Measurements from ENCODE around the gene BAZ1A. TPM values are rescaled to one million over a fixed set of nuclear protein-coding genes. Genes with fewer than 3 reads are reported as not detected.

Gene BAZ1A
- total and polyA plus RNA-seq, 2 donors: 14.8 to 38.3 TPM

- no peak overlapping the region for H3K4me3 ChIP-seq (ENCODE audit: low read depth, low read length)
- DNase-seq (ENCODE audit: extremely low spot score): no peak
- no peak overlapping the region for H3K27ac ChIP-seq (ENCODE audit: low read depth)
- H3K36me3 ChIP-seq (ENCODE audit: insufficient read depth): peaks cover 2% of the 10 kb centered on the region
- 94% methylated on average over 1 of the region's 1 CpG for WGBS
- H3K4me1 ChIP-seq (ENCODE audit: insufficient read depth): no peaks in the 10 kb centered on the region
Measured at GRCh38 chr14:34792598-34792997, 82.6 kb downstream of the BAZ1A start.

DNA sequence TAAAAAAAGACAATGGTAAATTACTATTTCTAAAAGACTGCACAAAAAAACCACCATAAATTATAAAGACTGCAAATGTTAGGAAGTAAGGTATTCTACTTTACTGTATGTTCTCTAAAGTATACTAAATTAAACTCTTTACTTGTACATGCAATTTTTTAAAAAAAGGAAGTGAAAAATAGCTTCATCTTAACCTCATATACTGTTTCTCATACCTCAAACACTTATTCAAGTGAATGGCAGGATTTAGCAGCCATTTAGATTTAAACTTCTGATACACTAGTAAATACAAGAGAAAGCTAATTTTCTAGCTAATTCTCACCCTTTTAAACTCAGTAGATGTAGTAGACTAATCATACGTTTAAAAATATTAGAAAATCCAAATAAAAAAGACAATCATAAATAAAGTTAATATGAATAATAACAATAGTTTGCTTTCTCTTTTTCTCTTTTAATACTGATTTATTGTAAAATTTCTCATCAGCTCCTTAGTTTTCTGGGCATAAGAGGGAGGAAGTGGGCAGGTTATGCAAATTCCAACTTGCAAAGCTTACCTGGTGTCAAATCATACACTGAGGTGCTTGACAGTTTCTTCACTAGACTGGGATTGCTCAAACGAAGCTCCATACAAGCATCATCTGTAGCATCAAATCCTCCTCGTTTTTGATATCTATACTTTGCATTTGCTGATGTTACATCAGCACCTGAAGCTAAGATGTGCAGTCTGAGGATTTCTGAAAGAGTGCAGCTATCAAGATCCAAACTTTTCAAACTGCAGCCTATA, 89.7 kb downstream of the BAZ1A start:
- 75% methylated on average over 3 of the region's 3 CpGs for WGBS
- Histone ChIP-seq H3K36me3 (ENCODE audit: insufficient read depth) (peaks cover 7% of the 10 kb centered on the region), H3K27ac (ENCODE audit: low read depth) (no peak overlapping the region), H3K4me3 (ENCODE audit: low read depth, low read length) (no peak overlapping the region), H3K4me1 (ENCODE audit: insufficient read depth) (no peaks in the 10 kb centered on the region)
- DNase-seq (ENCODE audit: extremely low spot score): no peak

DNA sequence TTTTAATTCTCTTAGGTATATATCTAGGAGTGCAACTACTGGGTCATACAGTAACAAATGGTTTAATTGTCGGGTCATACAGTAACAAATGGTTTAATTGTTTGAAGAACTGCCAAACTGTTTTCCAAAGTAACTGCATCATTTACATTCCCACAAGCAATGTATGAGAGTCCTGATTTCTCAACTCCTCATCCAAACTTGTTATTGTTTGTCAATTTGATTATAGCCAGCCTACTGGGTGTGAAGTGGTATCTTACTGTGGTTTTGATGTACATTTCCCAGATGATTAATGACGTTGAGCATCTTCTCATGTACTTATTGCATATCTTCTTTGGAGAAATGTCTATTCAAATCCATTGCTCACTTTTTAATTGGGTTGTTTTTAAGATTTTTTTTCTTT, 93.1 kb downstream of the BAZ1A start:
- 93% methylated on average over 2 of the region's 2 CpGs for WGBS
- H3K27ac ChIP-seq (ENCODE audit: low read depth): no peak overlapping the region
- H3K36me3 ChIP-seq (ENCODE audit: insufficient read depth): peaks cover 7% of the 10 kb centered on the region
- no peak overlapping the region for H3K4me3 ChIP-seq (ENCODE audit: low read depth, low read length)
- DNase-seq (ENCODE audit: extremely low spot score): no peak
- no peaks in the 10 kb centered on the region for H3K4me1 ChIP-seq (ENCODE audit: insufficient read depth)

DNA sequence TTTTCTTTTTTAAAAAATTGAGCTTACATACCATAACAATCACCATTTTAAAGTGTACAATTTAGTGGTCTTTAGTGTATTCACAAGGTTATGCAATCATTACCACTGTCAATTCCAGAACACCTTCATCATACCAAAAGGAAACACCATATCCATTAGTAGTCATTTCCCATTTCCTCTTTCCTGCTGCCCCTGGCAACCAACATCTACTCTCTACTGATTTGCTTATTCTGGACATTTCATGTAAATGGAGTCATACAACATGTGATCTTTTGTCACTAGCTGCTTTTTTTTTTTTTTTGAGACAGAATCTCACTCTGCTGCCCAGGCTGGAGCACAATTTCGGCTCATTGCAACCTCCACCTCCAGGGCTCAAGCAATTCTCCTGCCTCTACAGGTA, 93.9 kb downstream of the BAZ1A start:
- WGBS: 95% methylated on average over 1 of the region's 1 CpG
- DNase-seq (ENCODE audit: extremely low spot score): no peak
- peaks cover 7% of the 10 kb centered on the region for H3K36me3 ChIP-seq (ENCODE audit: insufficient read depth)
- H3K27ac ChIP-seq (ENCODE audit: low read depth): no peak overlapping the region
- no peaks in the 10 kb centered on the region for H3K4me1 ChIP-seq (ENCODE audit: insufficient read depth)
- H3K4me3 ChIP-seq (ENCODE audit: low read depth, low read length): no peak overlapping the region

- Histone ChIP-seq H3K4me1 (ENCODE audit: insufficient read depth) (no peaks in the 10 kb centered on the region), H3K36me3 (ENCODE audit: insufficient read depth) (peaks cover 7% of the 10 kb centered on the region), H3K27ac (ENCODE audit: low read depth) (no peak overlapping the region), H3K4me3 (ENCODE audit: low read depth, low read length) (no peak overlapping the region)
- DNase-seq (ENCODE audit: extremely low spot score): no peak
Measured at GRCh38 chr14:34780646-34781045, 94.5 kb downstream of the BAZ1A start.

DNA sequence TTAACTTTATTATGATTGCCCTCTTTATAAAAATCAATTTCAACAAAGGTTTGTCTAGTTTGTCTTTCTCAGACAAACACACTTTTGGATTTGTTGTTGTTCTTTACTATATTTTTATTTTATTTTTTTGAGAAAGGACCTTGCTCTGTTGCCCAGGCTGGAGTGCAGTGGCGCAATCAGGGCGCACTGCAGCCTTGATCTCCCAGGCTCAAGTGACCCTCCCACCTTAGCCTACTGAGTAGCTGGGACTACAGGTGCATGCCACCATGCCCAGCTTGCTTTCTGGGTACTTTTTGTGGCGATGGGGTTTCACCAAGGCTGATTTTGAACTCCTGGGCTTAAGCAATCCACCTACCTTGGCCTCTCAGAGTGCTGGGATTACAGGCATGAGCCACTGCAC, 96.4 kb downstream of the BAZ1A start:
- WGBS: 96% methylated on average over 3 of the region's 3 CpGs
- Histone ChIP-seq H3K4me3 (ENCODE audit: low read depth, low read length) (no peak overlapping the region), H3K36me3 (ENCODE audit: insufficient read depth) (peaks cover 4% of the 10 kb centered on the region), H3K4me1 (ENCODE audit: insufficient read depth) (no peaks in the 10 kb centered on the region), H3K27ac (ENCODE audit: low read depth) (no peak overlapping the region)
- no peak for DNase-seq (ENCODE audit: extremely low spot score)

- no peak overlapping the region for H3K4me3 ChIP-seq (ENCODE audit: low read depth, low read length)
- no peaks in the 10 kb centered on the region for H3K36me3 ChIP-seq (ENCODE audit: insufficient read depth)
- WGBS: 92% methylated on average over 1 of the region's 1 CpG
- DNase-seq (ENCODE audit: extremely low spot score): no peak
- H3K27ac ChIP-seq (ENCODE audit: low read depth): no peak overlapping the region
- H3K4me1 ChIP-seq (ENCODE audit: insufficient read depth): no peaks in the 10 kb centered on the region
Measured at GRCh38 chr14:34776611-34777010, 98.5 kb downstream of the BAZ1A start.

GRCh38 chr14:34775922-34776321, 99.2 kb downstream of the BAZ1A start:
- Histone ChIP-seq H3K27ac (ENCODE audit: low read depth) (no peak overlapping the region), H3K36me3 (ENCODE audit: insufficient read depth) (no peaks in the 10 kb centered on the region), H3K4me1 (ENCODE audit: insufficient read depth) (no peaks in the 10 kb centered on the region), H3K4me3 (ENCODE audit: low read depth, low read length) (no peak overlapping the region)
- no peak for DNase-seq (ENCODE audit: extremely low spot score)
- 95% methylated on average over 4 of the region's 4 CpGs for WGBS

GRCh38 chr14:34775342-34775741, 99.8 kb downstream of the BAZ1A start:
- H3K36me3 ChIP-seq (ENCODE audit: insufficient read depth): no peaks in the 10 kb centered on the region

DNA sequence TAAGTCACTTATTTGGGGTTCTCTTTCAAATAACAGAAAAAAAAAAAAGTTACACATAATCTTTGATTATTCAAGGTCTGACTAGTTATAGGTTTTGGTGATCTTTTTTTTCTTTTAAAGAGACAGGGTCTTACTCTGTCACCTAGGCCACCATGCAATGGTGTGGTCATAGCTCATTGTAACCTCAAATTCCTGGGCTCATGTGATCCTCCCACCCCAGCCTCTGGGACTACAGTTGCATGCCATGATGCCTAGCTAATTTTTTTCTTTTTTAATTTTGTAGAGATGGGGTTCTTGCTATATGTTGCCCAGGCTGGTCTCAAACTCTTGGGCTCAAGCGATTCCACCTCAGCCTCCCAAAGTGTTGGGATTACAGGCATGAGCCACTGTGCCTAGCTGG, 104.3 kb downstream of the BAZ1A start:
- H3K36me3 ChIP-seq (ENCODE audit: insufficient read depth): no peaks in the 10 kb centered on the region
- 95% methylated on average over 1 of the region's 1 CpG for WGBS
- no peak for DNase-seq (ENCODE audit: extremely low spot score)
- no peak overlapping the region for H3K27ac ChIP-seq (ENCODE audit: low read depth)
- H3K4me1 ChIP-seq (ENCODE audit: insufficient read depth): no peaks in the 10 kb centered on the region
- no peak overlapping the region for H3K4me3 ChIP-seq (ENCODE audit: low read depth, low read length)

More at GRCh38 chr14:34775342-34775741, 99.8 kb downstream of the BAZ1A start:
- Histone ChIP-seq H3K4me1 (ENCODE audit: insufficient read depth) (no peaks in the 10 kb centered on the region), H3K27ac (ENCODE audit: low read depth) (no peak overlapping the region), H3K4me3 (ENCODE audit: low read depth, low read length) (no peak overlapping the region)
- WGBS: 93% methylated on average over 2 of the region's 2 CpGs
- DNase-seq (ENCODE audit: extremely low spot score): no peak

GRCh38 chr14:34766606-34767005, 108.6 kb downstream of the BAZ1A start:
- H3K4me3 ChIP-seq (ENCODE audit: low read depth, low read length): no peak overlapping the region
- 78% methylated on average over 2 of the region's 2 CpGs for WGBS
- H3K36me3 ChIP-seq (ENCODE audit: insufficient read depth): no peaks in the 10 kb centered on the region
- H3K4me1 ChIP-seq (ENCODE audit: insufficient read depth): no peaks in the 10 kb centered on the region
- H3K27ac ChIP-seq (ENCODE audit: low read depth): no peak overlapping the region
- no peak for DNase-seq (ENCODE audit: extremely low spot score)

DNA sequence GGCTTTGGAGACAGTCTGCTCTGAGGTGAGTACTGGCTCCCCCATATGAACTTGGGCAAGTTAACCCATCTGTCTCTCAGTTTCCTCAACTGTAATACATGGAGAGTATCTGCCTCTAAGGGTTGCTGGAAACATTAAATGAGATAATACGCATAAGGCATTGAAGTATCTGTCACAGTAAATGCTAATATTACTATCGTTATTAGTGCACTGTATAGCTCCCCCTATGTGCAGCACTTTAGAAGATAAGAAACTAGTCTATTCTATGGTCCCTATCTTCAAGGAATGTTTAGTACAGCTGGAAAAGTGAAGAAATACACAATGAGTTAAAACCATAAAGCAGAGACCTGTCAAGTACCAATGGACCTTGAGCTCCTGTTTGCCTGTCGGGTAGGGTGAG, 109.1 kb downstream of the BAZ1A start:
- H3K4me3 ChIP-seq (ENCODE audit: low read depth, low read length): no peak overlapping the region
- H3K36me3 ChIP-seq (ENCODE audit: insufficient read depth): peaks cover 2% of the 10 kb centered on the region
- H3K4me1 ChIP-seq (ENCODE audit: insufficient read depth): no peaks in the 10 kb centered on the region
- no peak overlapping the region for H3K27ac ChIP-seq (ENCODE audit: low read depth)
- 95% methylated on average over 3 of the region's 3 CpGs for WGBS
- no peak for DNase-seq (ENCODE audit: extremely low spot score)

DNA sequence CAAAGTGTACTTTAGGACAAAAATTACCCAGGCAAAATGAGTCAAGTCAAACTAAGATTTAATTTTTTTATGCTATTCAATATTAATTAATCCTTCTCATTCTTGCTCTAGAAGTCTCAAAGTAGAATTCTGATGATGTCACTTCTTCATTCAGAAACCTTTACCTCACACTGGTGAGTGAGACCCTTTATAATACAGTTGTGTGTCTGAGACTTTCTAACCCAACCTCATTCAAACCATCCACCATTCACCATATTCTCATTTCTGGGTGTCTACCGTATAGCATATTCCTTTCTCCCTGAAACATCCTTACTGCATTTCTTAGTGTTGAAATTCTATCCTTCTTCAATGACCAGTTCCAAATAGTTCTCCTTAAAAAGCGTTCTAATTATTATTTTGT, 119.9 kb downstream of the BAZ1A start:
- WGBS: 96% methylated on average over 2 of the region's 2 CpGs
- Histone ChIP-seq H3K4me3 (ENCODE audit: low read depth, low read length) (no peak overlapping the region), H3K27ac (ENCODE audit: low read depth) (no peak overlapping the region), H3K4me1 (ENCODE audit: insufficient read depth) (no peaks in the 10 kb centered on the region), H3K36me3 (ENCODE audit: insufficient read depth) (peaks cover 3% of the 10 kb centered on the region)
- DNase-seq (ENCODE audit: extremely low spot score): no peak

DNA sequence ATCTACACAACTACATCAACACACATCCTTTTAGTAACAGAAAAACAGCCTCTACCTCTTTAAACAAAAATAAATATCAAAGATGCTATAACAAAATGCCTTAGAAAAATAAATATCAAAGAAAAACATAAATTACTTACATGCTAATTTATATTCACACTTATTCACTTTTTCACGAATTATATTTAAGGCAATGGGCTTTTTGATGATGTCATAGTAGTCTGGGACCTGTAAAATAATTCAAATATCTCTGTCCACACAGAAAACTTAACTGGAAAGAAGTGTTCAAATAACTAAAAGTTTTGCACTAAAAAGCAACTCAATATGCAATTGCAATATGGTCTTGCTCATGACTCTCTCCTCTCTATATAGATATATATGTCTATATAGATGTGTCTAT, 120.5 kb downstream of the BAZ1A start:
- 96% methylated on average over 1 of the region's 1 CpG for WGBS
- DNase-seq (ENCODE audit: extremely low spot score): no peak
- no peaks in the 10 kb centered on the region for H3K4me1 ChIP-seq (ENCODE audit: insufficient read depth)
- peaks cover 3% of the 10 kb centered on the region for H3K36me3 ChIP-seq (ENCODE audit: insufficient read depth)
- no peak overlapping the region for H3K27ac ChIP-seq (ENCODE audit: low read depth)
- H3K4me3 ChIP-seq (ENCODE audit: low read depth, low read length): no peak overlapping the region

- no peak overlapping the region for H3K27ac ChIP-seq (ENCODE audit: low read depth)
- no peaks in the 10 kb centered on the region for H3K4me1 ChIP-seq (ENCODE audit: insufficient read depth)
- no peaks in the 10 kb centered on the region for H3K36me3 ChIP-seq (ENCODE audit: insufficient read depth)
- DNase-seq (ENCODE audit: extremely low spot score): no peak
- H3K4me3 ChIP-seq (ENCODE audit: low read depth, low read length): no peak overlapping the region
Measured at GRCh38 chr14:34750670-34751069, 124.5 kb downstream of the BAZ1A start.
